T-helper 1 cell (primary cell): Measurements from ENCODE around the gene SH3TC1.

ENCODE experiments used
- DNase-seq, 5 donors: peaks; one replicate each; pipeline ENCODE4 v3.0.0-alpha.2; 2012 to 2020

Gene SH3TC1

GRCh38 chr4:8164194-8164565, 34.9 kb upstream of the SH3TC1 start:
- DNase-seq = no peak

DNA sequence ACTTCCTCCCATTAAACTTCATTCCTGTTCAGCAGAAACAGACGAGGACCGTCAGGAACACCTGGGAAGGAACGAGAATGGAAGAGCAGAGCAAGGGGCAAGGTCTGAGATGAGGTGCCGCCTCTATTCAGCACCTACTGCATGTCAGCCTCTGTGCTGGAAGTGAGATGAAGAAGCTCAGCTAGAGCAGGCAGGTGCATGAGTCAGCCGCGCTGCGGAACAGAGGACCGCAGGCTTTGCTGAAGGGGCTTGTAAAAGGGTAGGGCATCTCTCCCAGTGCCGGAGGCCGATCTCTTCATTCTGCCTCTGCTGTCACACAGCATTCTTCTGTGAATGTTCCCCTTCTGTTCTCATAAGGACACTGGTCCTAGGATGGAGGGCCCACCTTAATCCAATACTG, 34.4 kb upstream of the SH3TC1 start:
- no peak for DNase-seq

- no peak for DNase-seq
Observed at GRCh38 chr4:8165374-8165896, 33.7 kb upstream of the SH3TC1 start.

DNA sequence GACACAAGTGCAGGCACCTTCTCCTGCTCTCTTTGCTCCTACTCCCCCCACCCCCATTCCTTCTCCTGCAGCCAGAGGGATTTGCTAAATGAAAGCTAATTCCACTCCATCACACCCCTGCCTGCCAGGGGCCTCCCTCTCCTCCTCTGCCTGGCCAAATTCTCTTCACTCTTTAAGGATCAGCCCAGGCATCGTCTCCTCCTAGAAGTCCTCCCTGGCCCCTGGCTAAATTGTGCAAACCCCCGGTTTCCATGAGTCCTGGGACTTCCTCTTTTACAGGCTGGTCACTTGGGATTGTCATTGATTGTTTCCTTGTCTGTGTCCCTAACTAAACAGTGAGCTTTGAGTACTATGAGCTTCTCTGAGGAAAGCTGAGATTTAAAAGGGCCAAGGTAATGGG, 31.8 kb upstream of the SH3TC1 start:
- no peak for DNase-seq

DNA sequence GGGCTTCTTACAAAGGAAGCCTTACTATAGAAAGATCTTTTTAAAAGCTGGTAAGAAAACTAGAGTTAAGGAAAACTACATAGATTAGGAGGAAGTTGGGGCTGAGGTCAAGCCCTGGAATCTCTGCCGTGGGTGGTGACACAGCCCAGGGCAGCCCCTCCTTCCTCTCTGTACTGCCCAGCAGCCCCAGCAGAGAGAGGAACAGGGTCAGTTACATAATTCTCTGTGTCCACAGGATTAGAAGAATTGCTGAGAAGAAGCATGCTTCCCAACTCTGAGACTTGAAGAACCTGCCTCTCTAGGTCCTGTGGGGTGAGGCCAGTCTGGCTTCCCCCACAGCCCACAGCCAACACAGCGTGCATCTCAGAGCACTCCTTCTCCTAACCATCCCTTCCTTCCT, 31.3 kb upstream of the SH3TC1 start:
- DNase-seq = no peak

- no peak for DNase-seq
Observed at GRCh38 chr4:8168232-8168631, 30.9 kb upstream of the SH3TC1 start.

- DNase-seq = no peak
Observed at GRCh38 chr4:8168832-8169598, 30.1 kb upstream of the SH3TC1 start.

DNA sequence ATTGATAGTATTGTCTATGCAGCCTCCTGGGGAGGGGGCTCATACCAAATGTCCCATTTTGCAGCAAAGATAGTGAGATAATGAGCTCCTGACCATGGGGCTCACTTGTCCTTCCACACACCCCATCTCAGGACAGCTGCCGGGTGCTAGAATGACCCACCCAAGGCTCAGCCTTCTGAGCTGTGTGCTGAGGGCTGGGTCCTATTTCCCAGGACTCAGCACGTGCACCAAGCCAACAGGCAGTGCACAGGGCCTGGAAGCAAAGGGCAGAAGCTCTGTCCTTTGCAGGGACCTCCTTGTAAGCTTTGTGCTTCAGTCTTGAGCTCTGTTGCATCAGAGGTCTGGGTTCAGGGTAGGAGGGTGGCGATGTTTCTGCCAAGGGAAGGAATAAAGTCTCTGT, 29.3 kb upstream of the SH3TC1 start:
- no peak for DNase-seq

- DNase-seq = no peak
Observed at GRCh38 chr4:8170341-8170740, 28.7 kb upstream of the SH3TC1 start.

DNA sequence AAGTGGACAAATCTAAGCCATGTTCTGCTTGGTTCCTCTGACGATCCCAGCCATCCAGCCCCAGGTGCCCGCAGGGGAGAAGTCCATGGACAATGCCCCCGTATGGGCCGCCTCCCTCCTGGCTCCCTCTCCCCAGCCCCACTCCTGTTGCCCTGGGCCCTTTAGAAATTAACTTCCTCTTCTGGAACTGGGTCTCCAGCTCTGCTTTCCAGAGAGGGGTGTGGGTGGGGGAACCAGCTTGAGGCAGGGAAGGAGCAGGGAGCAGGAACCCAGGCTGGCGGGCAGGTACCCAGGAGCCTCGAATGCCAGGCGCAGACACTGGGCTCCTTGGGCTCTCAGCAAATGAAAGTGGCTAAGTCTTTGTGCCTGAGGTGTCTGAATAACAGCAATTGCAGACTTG, 27.8 kb upstream of the SH3TC1 start:
- no peak for DNase-seq

- peak in 1 of 5 donors; percentile 21 for DNase-seq
Observed at GRCh38 chr4:8171984-8172924, 26.8 kb upstream of the SH3TC1 start.

- no peak for DNase-seq
Observed at GRCh38 chr4:8173492-8174242, 25.4 kb upstream of the SH3TC1 start.

- no peak for DNase-seq
Observed at GRCh38 chr4:8174970-8175369, 24.1 kb upstream of the SH3TC1 start.

DNA sequence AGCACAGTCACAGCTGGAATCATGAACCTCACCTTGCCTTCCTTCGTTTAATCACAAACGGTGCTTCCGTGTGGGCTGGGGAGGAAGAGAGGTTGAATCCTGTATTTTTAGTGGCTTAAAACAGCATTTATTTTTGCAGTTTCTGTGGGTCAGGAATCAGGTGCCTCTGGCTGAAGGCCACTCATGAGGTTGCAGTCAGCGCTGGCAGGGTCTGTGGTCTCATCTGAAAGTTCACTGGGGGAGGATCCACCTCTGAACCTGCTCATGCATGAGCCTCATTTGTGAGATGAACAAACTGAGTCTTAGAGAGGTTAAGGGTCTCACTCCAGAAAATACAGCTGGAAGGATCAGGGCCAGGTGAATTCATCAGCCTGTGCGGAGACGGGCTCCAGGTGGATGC, 23.4 kb upstream of the SH3TC1 start:
- no peak for DNase-seq

- peak in 2 of 5 donors; percentile 18 to 44 for DNase-seq
Observed at GRCh38 chr4:8176547-8177399, 22.3 kb upstream of the SH3TC1 start.

DNA sequence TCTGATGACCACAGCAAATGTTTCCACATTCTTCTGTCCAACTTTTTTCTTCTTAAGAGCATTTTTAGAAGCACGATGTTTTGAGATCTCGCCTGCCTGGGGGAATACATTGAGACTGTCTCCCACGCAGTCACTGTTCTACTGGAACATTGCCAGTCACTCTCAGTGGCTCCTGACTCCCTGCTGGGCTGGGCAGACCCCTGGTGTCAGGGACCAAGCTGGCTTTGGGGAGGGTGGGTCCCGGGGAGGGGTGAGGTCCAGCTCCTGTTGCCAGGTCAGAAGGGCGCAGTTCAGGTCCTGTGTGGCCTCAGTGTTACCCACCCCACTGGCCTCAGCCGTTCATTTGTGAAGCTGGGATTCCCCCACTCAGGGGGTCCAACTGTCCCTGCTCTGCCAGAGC, 21.5 kb upstream of the SH3TC1 start:
- no peak for DNase-seq

DNA sequence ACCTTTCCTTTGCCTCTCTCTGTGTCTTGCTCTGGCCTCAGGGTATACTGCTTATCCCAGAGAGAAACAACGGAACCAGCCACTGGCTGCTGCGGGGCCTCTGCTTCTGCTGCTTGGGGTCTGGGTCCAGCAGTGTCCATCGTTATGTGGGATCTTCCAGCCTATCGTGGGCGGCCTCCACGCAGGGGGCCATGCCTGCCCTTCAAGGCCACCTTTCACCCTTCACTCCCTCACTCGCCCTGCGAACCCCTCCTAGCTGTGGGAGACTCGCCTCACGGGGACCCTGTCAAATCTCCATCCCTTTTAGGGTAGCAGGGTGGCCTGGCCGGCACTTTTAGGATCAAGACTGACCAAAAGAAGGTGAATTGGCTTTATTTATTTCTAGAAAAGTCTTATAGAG, 21.1 kb upstream of the SH3TC1 start:
- DNase-seq = no peak

DNA sequence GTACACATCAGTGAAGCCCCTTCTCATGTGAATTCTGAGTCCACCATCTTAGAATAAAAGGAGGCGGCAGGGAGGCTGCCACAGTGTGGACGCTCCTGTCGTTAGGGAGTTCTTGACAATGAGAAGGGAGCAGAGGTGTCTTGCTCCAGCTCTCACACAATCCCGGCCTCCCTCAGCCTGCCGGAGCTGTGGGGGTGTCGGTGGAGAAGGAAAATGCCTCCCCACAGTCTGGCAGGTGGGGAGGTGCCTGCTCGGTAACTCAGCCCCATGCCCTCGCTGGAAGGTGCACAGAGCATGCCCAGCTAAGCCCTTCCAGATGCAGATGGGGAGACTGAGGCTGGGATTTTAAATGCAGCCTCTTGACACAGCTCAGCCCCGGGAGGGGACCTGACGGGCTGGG, 20.0 kb upstream of the SH3TC1 start:
- no peak for DNase-seq

GRCh38 chr4:8179771-8180170, 19.3 kb upstream of the SH3TC1 start:
- DNase-seq = no peak

DNA sequence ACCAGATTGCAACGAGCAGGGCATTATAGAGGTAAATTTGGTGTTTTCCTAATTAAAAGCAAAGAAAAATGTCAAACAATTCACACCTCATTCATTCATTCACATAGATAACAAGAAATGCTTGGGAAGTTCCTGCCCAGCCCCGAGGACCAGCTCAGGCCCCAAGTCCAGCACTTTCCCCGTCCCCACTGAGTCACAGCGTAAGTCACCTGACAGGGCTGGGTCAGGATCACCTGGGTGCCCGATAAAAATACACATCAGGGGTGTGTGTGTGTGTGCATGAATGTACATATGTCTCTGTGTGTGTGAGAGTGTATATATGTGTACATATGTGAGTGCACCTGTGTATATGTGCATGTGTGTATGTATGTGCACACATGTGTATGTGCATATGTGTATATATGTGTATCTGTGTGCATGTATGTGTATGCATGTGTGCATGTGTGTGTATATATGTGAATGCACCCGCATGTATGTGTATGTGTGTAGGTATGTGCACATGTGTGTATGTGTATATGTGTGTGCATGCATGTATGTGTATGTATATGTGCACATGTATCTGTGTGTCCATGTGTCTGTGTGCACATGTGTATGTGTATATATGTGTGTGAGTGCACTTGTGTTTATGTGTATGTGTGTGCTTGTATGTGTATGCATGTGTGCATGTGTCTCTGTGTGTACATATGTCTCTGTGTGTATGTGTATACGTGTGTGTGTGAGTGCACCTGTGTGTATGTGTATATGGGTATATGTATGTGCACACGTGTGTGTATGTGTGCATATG, 18.6 kb upstream of the SH3TC1 start:
- no peak for DNase-seq

DNA sequence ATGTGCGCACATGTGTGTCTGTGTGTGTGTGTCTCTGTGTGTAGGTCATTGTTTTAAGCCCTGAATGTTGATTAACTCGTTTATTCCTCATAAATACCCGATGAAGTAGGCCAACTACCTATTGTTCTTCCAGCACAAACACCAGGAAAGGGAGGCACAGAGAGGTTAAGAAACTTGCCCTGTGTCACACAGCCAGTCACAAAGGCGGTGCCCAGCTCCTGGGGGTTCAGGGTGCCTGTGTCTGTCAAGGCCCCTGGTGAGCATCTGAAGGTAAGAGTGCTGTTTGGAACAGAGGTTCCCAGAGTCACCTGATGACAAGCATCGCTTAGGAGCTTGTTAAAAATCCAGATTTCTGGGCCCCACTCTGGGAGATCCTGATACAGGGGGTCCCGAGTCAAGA, 18.0 kb upstream of the SH3TC1 start:
- no peak for DNase-seq
